GM21825 (cell line): ENCODE measurements around the gene SULT4A1.

Experiments used
- ATAC-seq: cut with Tn5 transposase; IDR thresholded peaks from one replicate; pipeline ENCODE4 v1.9.1; 2021; ENCODE audit warnings: mild to moderate bottlenecking, moderate library complexity; ENCODE audit not compliant: unreplicated experiment

SULT4A1 gene

GRCh38 chr22:43814264-43814663 lies 48.0 kb downstream of the SULT4A1 start:
- ATAC-seq: no peak

- ATAC-seq: no peak
Observed at GRCh38 chr22:43812890-43813289, 49.4 kb downstream of the SULT4A1 start.

- ATAC-seq: peak; percentile 71
Observed at GRCh38 chr22:43812149-43812842, 50.0 kb downstream of the SULT4A1 start, which contains the start of gene EFCAB6. TSS of gene EFCAB6 (minus strand) at chr22:43812305. CDS start at chr22:43782318, 29,987 bp downstream.

- peak; percentile 13 for ATAC-seq
Observed at GRCh38 chr22:43811777-43812148, 50.5 kb downstream of the SULT4A1 start.

- ATAC-seq: no peak
Observed at GRCh38 chr22:43802897-43803495, 59.3 kb downstream of the SULT4A1 start.

GRCh38 chr22:43800970-43801369 lies 61.3 kb downstream of the SULT4A1 start:
- ATAC-seq: no peak

- peak; percentile 65 for ATAC-seq
Observed at GRCh38 chr22:43798492-43798891, 63.8 kb downstream of the SULT4A1 start.

- ATAC-seq: no peak
Observed at GRCh38 chr22:43796567-43796966, 65.7 kb downstream of the SULT4A1 start.

GRCh38 chr22:43795320-43795719 lies 67.0 kb downstream of the SULT4A1 start:
- ATAC-seq: no peak

GRCh38 chr22:43792905-43793304 lies 69.4 kb downstream of the SULT4A1 start:
- ATAC-seq: no peak

GRCh38 chr22:43789452-43789851 lies 72.9 kb downstream of the SULT4A1 start:
- ATAC-seq: no peak

GRCh38 chr22:43783777-43784176 lies 78.5 kb downstream of the SULT4A1 start:
- no peak for ATAC-seq

GRCh38 chr22:43782448-43782847 lies 79.9 kb downstream of the SULT4A1 start:
- ATAC-seq: no peak

- no peak for ATAC-seq
Observed at GRCh38 chr22:43777286-43777685, 85.0 kb downstream of the SULT4A1 start.

- ATAC-seq: no peak
Observed at GRCh38 chr22:43776081-43776670, 86.1 kb downstream of the SULT4A1 start.
